BE2C (cell line): ENCODE results near the gene KCNK15.
A peak's percentile ranks its signal among the peaks of the same experiment; 100 is the strongest.

Experiments used
- DNase-seq: peaks from one replicate; pipeline ENCODE4 v3.0.0-alpha.2; 2020
- H3K27me3 ChIP-seq: fragments of 250-450 bp; sonication (Bioruptor Pico); 2 replicates; pipeline ENCODE4 v1.5.1; 2020; ENCODE audit warnings: mild to moderate bottlenecking
- H3K36me3 ChIP-seq: fragments of 250-450 bp; sonication (Bioruptor Pico); 2 replicates; pipeline ENCODE4 v1.5.1; 2020; ENCODE audit warnings: mild to moderate bottlenecking
- H3K4me1 ChIP-seq: fragments of 250-450 bp; sonication (Bioruptor Pico); 2 replicates; pipeline ENCODE4 v1.5.1; 2020
- H3K4me3 ChIP-seq: 2 replicates; pipeline ENCODE4 v1.5.1; 2011; ENCODE audit warnings: low read depth, low read length
- H3K9me3 ChIP-seq: fragments of 250-450 bp; sonication (Bioruptor Pico); 2 replicates; pipeline ENCODE4 v1.5.1; 2020
- CTCF ChIP-seq: IDR thresholded peaks from 2 replicates; pipeline ENCODE4 v1.5.1; 2012; ENCODE audit warnings: mild to moderate bottlenecking, low read depth, low read length

Gene KCNK15

GRCh38 chr20:44709797-44710196 lies 35.9 kb upstream of the KCNK15 start:
- H3K36me3 ChIP-seq, result no peaks in the 10 kb centered on the region
- no peak for DNase-seq
- no peaks in the 10 kb centered on the region for H3K9me3 ChIP-seq
- no peak for TF ChIP-seq CTCF
- H3K4me1 ChIP-seq, result no peaks in the 10 kb centered on the region
- H3K4me3 ChIP-seq, result no peak overlapping the region
- no peaks in the 10 kb centered on the region for H3K27me3 ChIP-seq

- DNase-seq, result no peak
- Histone ChIP-seq H3K9me3 (no peaks in the 10 kb centered on the region), H3K27me3 (no peaks in the 10 kb centered on the region), H3K4me1 (no peaks in the 10 kb centered on the region), H3K36me3 (no peaks in the 10 kb centered on the region), H3K4me3 (no peak overlapping the region)
- TF ChIP-seq CTCF, result no peak
Observed at GRCh38 chr20:44711237-44711636, 34.4 kb upstream of the KCNK15 start.

- Histone ChIP-seq H3K36me3 (no peaks in the 10 kb centered on the region), H3K27me3 (no peaks in the 10 kb centered on the region), H3K4me1 (no peaks in the 10 kb centered on the region), H3K4me3 (no peak overlapping the region), H3K9me3 (no peaks in the 10 kb centered on the region)
- no peak for DNase-seq
- TF ChIP-seq CTCF, result no peak
Observed at GRCh38 chr20:44714102-44714700, 31.5 kb upstream of the KCNK15 start.

- H3K4me1 ChIP-seq, result no peaks in the 10 kb centered on the region
- H3K4me3 ChIP-seq, result no peak within 1 kb of the TSS
- no peaks in the 10 kb centered on the region for H3K36me3 ChIP-seq
- DNase-seq, result peak; percentile 75
- no peaks in the 10 kb centered on the region for H3K27me3 ChIP-seq
- no peaks in the 10 kb centered on the region for H3K9me3 ChIP-seq
- no peak for TF ChIP-seq CTCF
Observed at GRCh38 chr20:44714701-44715498, 30.8 kb upstream of the KCNK15 start, which contains the start of gene CCN5. Gene CCN5 (plus strand): TSS chr20:44715369. CDS start chr20:44715391, 22 bp downstream.

- H3K4me1 ChIP-seq, result peaks cover 2% of the 10 kb centered on the region
- H3K27me3 ChIP-seq, result no peaks in the 10 kb centered on the region
- no peaks in the 10 kb centered on the region for H3K9me3 ChIP-seq
- H3K4me3 ChIP-seq, result no peak overlapping the region
- no peaks in the 10 kb centered on the region for H3K36me3 ChIP-seq
- TF ChIP-seq CTCF, result no peak
- DNase-seq, result no peak
Observed at GRCh38 chr20:44715499-44716308, 30.0 kb upstream of the KCNK15 start.
